SK-N-SH (cell line): ENCODE measurements around the gene EDARADD.

ENCODE experiments used
- EP300 ChIP-seq, 2 experiments: IDR thresholded peaks; 2 replicates each; pipeline versions ENCODE4 v1.4.0 to v1.6.1; 2012; ENCODE audit warnings: borderline replicate concordance in 1 of 2, low read depth in 1 of 2, low read length in 1 of 2
- EZH2phosphoT487 ChIP-seq: fragments of 200-600 bp; sonication (generic); IDR thresholded peaks from 2 replicates; pipeline ENCODE4 v1.6.1; 2017; ENCODE audit warnings: low read depth, mixed run types, mild to moderate bottlenecking, antibody characterized with exemption, moderate library complexity, borderline replicate concordance
- GABPA ChIP-seq: IDR thresholded peaks from 2 replicates; pipeline ENCODE4 v1.4.0; 2012; ENCODE audit warnings: low read depth, mild to moderate bottlenecking
- MAX ChIP-seq: IDR thresholded peaks from 2 replicates; pipeline ENCODE4 v1.4.0; 2012; ENCODE audit warnings: low read depth
- MXI1 ChIP-seq: IDR thresholded peaks from 2 replicates; pipeline ENCODE4 v1.6.1; 2012; ENCODE audit warnings: mild to moderate bottlenecking, low read depth, low read length, improper control_type of control experiment
- POLR2AphosphoS5 ChIP-seq: IDR thresholded peaks from 2 replicates; pipeline ENCODE4 v1.6.1; 2012; ENCODE audit warnings: low read depth, low read length
- RCOR1 ChIP-seq: fragments of 150-350 bp; IDR thresholded peaks from 2 replicates; pipeline ENCODE4 v1.6.1; 2017; ENCODE audit warnings: antibody characterized with exemption, low read length
- REST ChIP-seq: IDR thresholded peaks from 2 replicates; pipeline ENCODE4 v1.6.1; 2012; ENCODE audit warnings: mild to moderate bottlenecking, low read depth, low read length, moderate library complexity
- RFX5 ChIP-seq: IDR thresholded peaks from 2 replicates; pipeline ENCODE4 v1.6.1; 2012; ENCODE audit warnings: mild to moderate bottlenecking, improper control_type of control experiment, low read length
- RXRA ChIP-seq: IDR thresholded peaks from 2 replicates; pipeline ENCODE4 v1.4.0; 2012; ENCODE audit warnings: low read depth, mild to moderate bottlenecking, borderline replicate concordance
- TF ChIP-seq, protein P1 (sequence below): fragments of 200-600 bp; sonication (generic); IDR thresholded peaks from 2 replicates; pipeline ENCODE4 v1.6.1; 2017; ENCODE audit warnings: antibody characterized with exemption, mild to moderate bottlenecking, moderate library complexity
- TF ChIP-seq, protein P2 (sequence below): IDR thresholded peaks from 2 replicates; pipeline ENCODE4 v1.4.0; 2012; ENCODE audit warnings: low read depth, borderline replicate concordance
- TF ChIP-seq, protein P3 (sequence below): fragments of 150-350 bp; IDR thresholded peaks from 2 replicates; pipeline ENCODE4 v1.6.1; 2017; ENCODE audit warnings: antibody characterized with exemption, low read length, low read depth, borderline replicate concordance
- TF ChIP-seq, protein P4 (sequence below): IDR thresholded peaks from 2 replicates; pipeline ENCODE4; 2012

- TF ChIP-seq, protein P1, sequence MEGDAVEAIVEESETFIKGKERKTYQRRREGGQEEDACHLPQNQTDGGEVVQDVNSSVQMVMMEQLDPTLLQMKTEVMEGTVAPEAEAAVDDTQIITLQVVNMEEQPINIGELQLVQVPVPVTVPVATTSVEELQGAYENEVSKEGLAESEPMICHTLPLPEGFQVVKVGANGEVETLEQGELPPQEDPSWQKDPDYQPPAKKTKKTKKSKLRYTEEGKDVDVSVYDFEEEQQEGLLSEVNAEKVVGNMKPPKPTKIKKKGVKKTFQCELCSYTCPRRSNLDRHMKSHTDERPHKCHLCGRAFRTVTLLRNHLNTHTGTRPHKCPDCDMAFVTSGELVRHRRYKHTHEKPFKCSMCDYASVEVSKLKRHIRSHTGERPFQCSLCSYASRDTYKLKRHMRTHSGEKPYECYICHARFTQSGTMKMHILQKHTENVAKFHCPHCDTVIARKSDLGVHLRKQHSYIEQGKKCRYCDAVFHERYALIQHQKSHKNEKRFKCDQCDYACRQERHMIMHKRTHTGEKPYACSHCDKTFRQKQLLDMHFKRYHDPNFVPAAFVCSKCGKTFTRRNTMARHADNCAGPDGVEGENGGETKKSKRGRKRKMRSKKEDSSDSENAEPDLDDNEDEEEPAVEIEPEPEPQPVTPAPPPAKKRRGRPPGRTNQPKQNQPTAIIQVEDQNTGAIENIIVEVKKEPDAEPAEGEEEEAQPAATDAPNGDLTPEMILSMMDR = no peak
- TF ChIP-seq, protein P2, sequence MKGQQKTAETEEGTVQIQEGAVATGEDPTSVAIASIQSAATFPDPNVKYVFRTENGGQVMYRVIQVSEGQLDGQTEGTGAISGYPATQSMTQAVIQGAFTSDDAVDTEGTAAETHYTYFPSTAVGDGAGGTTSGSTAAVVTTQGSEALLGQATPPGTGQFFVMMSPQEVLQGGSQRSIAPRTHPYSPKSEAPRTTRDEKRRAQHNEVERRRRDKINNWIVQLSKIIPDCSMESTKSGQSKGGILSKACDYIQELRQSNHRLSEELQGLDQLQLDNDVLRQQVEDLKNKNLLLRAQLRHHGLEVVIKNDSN = no peak
- TF ChIP-seq MAX (no peak), GABPA (no peak), EP300 (IDR thresholded peaks at IDR 0.05; ENCODE audit: borderline replicate concordance in 1 of 2, low read depth in 1 of 2, low read length in 1 of 2) (no peak), RFX5 (no peak), RCOR1 (no peak), POLR2AphosphoS5 (no peak), MXI1 (no peak), REST (no peak), RXRA (no peak), EZH2phosphoT487 (no peak)
- TF ChIP-seq, protein P3, sequence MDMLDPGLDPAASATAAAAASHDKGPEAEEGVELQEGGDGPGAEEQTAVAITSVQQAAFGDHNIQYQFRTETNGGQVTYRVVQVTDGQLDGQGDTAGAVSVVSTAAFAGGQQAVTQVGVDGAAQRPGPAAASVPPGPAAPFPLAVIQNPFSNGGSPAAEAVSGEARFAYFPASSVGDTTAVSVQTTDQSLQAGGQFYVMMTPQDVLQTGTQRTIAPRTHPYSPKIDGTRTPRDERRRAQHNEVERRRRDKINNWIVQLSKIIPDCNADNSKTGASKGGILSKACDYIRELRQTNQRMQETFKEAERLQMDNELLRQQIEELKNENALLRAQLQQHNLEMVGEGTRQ = no peak
- TF ChIP-seq, protein P4, sequence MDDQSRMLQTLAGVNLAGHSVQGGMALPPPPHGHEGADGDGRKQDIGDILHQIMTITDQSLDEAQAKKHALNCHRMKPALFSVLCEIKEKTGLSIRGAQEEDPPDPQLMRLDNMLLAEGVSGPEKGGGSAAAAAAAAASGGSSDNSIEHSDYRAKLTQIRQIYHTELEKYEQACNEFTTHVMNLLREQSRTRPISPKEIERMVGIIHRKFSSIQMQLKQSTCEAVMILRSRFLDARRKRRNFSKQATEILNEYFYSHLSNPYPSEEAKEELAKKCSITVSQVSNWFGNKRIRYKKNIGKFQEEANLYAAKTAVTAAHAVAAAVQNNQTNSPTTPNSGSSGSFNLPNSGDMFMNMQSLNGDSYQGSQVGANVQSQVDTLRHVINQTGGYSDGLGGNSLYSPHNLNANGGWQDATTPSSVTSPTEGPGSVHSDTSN = no peak
These were observed 10.0 kb downstream of the EDARADD start for GRCh38 chr1:236403905-236404696.
